Adrenal gland (tissue), 5 donors: ENCODE results near the gene P2RY2.

ENCODE experiments used
- CTCF ChIP-seq, 6 experiments: fragments of 450-650 bp in 4 of 6; fragments of 200-600 bp in 2 of 6; sonication (generic) in 1 of 6; IDR thresholded peaks; 1 replicate in 5 of 6; 2 replicates in 1 of 6; pipeline versions ENCODE4 v1.5.1 to v1.8.0; 2016 to 2021; ENCODE audit warnings: antibody characterized with exemption in 6 of 6, mild to moderate bottlenecking in 2 of 6, moderate library complexity in 1 of 6
- POLR2A ChIP-seq, 2 donors: fragments of 450-650 bp; IDR thresholded peaks; one replicate each; pipeline ENCODE4 v1.6.1; 2017; ENCODE audit warnings: antibody characterized with exemption in 2 of 2, mild to moderate bottlenecking in 2 of 2, moderate library complexity in 1 of 2
- donor health status: DM: no; HTN: no; CAD: no.

DNA sequence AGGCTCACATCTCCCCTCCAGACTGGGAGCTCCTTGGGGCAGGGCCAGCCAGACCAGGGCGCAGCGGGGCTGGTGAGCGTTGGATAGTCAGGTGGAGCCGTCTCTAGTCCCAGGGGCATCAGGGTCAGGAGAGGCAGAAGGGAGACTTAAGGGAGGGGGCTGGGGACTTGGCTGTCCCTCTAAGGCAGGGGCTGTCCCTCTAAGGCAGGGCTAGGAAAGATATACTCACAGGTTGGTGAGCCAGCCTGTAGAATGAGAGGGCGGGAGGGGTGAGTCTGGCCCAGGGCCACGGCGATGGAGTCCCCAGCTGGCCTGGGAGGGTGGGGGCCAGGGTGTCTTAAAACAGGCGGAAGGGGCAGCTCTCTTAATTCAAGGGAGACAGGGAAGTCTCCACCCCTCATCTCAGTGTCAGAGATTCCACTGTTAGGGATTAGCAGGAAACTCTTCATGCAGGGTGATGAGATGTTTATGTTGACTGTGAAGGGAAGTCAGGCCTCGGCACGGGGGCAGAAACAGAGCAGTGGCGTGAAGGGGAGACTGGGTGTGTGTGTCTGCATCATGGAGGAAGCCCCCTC, 11.3 kb downstream of the P2RY2 start:
- TF ChIP-seq CTCF (IDR thresholded peaks at IDR 0.05), result no peak
- TF ChIP-seq POLR2A (IDR thresholded peaks at IDR 0.05), result no peak
